Inflammatory macrophage treated with lipopolysaccharide for 4 hours (primary cell): ENCODE results near the gene CEP83.

ENCODE experiments used
- DNase-seq: peaks from one replicate; pipeline ENCODE4 v3.0.0-alpha.2; 2020

Gene CEP83

DNA sequence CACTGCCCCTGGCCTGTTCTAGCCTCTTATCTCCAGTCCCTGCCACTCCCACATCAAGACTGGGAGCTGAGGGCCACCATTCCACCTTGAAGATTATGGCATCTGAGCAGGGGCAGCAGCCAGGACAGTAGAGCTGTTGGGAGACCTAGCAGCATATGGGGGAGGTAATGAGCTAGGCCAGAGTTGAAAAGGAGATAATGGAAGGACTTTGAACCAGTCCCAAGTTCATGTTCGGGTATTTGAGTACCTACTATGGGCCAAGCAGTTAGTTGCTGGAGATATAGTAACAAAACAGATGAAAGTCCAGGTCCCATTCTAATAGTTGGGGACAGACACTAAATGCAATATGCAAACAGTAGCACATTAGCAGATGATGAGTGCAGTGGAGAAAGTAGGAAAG, 159.8 kb downstream of the CEP83 start:
- DNase-seq, result no peak

DNA sequence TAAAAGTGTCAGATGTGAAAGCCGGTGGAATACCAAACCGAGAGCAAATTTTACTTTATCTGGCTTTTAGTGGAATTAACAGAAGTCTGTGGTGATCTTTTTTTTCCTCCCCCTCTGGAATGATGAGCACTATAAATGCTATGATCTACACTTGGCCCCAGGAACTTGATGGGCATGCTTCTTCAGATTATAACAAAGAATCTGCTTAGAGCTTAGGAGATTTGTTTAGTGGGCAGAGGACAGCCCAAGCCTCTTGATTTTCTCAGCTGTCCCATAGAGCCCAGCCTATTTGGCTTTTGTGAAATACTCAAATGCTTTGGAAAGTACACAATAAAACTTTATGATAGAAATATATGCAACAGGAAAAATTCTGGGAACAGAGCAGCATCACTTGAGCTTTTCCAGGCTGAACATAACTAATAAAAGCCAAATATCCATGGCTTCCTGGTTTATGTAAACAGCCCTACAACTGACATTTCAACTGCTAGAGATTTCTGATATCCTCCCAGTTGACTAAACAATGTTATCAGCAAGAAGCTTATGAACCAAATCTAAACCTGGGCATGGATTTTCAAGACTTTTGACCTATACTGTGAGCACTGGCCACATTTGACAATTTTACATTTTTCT, 161.7 kb downstream of the CEP83 start:
- DNase-seq, result no peak

DNA sequence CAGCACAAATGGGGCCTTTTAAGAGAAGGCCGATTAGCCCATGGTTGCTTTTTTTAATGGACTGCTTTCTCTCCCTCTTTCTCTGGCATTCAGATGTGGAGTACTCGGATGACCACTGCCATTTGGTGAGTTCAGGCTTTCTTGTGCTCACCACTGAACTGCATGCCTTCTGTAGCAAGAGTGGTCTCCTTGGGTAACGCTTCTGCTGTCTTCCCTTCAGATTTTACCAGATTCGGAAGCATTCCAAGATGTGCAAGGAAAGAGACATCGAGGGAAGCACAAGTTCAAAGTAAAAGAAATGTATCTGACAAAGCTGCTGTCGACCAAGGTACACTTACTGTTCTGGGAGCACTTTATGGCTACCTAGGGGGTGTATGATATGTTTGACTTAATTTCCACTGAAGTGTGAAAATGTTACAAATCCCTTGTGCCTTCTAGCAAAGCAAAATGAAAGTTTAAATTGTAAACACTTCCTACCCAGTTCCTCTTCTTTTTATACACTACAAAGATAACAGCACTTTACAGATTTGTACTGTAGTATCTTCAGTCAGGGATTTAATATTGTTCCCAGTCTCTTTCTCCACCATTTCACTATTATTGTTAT, 162.5 kb downstream of the CEP83 start:
- no peak for DNase-seq

DNA sequence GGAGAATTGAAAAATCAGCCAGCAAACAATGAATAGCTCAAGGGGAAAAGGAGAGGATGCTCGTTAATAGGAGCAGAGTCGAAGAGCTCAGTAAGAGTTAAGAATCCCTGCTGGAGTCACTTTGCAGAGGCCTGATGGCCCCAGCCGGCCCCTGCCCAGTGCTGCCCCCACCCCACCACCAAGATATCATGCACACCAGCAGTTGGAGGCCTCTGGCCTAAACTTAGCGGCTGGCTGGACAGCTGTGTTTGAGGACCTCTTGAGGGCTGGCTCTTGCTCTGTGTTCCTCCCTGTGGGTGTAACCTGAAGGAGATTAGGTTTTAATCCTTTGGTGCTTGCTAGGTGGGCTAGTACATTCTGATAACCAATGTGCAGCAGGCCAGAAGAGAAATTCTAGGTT, 169.3 kb downstream of the CEP83 start:
- DNase-seq, result no peak

DNA sequence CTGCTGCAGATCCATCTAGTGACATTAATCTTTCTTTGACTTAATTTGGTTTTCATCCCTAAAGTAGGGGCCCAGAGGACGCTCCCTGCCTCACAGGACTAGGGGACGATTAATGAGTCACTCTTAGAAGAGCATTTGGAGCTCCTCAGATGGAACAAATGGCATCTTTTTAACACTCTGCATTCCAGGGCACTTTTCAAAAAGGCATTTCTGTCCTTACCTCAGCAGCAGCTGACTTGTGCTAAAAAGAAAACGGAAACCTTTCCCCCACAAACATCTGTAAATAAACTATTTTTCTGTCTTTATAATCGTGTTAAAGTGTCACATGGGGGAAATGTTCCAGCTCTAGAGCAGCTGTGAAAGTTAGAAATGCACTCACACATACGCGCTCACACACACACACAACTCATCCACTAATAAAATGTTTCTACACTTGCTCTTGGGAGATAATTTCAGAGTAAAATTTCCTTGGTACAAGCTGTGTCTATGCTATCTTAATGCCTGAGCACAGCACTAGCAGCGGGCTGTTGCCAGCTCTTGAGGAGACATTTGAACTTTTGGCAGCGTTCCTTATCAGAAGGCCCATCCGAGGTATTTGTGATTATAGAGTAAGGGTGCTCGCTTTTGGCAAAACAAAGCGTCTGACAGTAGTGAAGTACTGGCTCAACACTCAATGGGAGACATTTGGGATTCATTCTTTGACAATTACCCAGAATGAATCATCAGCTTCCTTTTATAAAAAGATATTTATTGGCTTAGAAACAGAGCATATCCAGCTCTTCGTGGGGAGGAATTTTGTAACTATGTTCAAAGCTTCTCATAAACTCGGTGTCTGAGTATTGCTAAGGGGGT, 170.0 kb downstream of the CEP83 start:
- no peak for DNase-seq

DNA sequence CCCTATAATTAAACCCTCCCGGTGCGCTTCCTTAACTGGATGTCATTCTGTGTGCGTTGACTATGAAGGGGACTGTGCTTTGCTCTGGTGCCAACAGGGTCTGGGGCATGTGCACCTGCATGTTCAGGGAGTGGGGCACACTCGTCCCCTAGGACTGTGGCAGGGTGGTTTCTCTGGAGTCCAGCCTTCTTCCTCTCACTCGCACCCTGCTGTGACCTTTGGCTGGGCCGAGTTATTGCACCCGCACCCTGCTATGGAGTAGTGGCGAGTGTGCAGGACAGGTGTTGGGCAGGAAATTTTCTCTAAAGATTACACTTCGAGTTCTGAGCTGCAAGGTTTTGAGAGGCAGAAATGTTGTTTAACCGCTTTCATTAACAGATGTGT, 172.4 kb downstream of the CEP83 start:
- DNase-seq, result no peak

DNA sequence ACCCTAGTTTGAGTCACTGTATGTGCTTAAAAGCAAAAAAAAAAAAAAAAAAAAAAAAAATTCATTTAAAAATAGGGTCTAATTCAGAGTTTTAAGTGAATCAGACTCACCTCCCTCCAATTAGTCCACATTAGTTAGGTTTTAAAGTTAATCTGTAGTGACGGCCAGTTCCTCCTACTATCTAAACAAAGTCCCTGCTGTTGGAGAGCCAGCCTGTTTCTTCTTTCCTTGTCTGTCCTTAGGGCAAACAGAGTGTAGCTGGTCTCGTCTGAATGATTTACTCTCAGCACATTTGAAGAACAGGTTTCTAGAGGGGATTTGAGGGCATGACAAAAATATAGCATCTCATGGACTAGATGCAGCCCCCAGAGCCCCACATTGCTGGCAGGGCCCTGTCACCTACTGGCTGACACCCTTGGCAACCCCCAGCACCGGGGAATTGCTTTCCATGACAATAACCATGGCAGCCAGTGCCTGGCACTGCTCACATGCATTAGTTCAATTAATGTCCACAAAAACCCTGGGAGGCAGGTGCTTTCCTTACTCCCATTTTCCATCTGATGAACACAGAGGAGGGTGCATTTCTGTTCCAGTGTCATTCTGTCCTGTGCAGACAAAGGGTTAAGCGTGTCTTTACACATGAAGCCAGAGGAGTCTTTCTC, 173.0 kb downstream of the CEP83 start:
- no peak for DNase-seq

DNA sequence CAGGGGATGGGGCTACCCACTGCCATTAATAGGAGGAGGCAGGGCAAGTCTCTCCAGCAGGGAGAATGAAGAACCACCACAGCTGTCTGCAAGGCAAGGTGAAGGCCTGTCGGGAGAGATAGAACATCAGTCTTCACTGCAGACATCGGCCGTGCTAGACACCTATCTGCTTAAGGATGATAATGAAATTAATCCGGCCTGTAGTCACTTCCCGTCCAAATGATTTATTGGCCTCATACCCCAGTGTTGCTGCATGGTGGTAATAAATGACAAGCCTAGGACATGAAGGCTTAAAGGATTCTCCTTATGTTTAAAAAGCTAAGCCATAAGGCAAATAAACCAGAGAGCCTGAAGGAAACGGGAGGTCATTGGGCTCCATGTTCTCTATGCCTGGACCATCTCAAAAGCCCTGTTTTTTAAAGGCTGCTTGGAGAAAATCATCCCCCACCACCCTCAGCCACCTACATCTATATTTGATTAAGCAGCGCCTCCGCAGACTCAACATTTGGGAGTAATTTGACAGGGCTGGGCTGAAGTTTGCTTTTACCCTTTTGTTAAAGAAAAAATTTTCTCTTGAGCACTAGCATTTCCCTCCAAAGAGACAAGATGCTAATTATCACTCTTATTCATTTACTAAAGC, 173.6 kb downstream of the CEP83 start:
- no peak for DNase-seq

DNA sequence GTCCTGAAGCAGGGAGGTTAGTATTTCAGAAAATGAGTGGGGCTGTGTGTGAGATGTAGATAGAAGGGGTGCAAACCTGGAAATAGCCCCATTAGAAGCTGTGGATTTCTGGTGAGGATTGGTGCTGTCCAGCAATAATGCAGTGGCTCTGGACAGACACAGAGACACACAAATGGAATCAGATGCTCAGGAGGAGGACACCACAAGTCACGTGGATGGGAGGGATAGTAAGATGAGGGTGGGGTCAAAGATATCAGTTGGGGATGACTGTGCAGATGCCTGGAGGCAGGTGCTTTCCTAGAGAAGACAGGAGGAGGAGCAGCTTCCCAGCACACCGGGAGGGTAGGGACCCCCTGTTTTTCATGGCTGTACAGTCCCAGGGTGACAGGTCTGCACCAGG, 174.8 kb downstream of the CEP83 start:
- DNase-seq, result no peak

DNA sequence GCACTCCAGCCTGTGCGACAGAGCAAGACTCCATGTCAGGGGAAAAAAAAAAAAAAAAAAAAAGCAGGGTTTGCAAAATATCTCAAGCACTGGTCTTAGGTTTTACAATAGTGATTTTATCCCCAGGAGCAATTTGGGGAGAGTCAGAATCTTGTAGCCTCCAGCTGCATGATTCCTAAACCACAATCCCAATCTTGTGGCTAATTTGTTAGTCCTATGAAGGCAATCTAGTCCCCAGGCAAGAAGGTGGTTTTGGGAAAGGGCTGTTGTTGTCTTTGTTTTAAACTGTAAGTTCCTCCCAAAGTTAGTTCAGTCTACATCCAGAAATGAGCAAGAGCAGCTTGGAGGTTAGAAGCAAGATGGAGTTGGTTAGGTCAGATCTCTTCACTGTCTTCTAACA, 175.6 kb downstream of the CEP83 start:
- DNase-seq, result no peak

DNA sequence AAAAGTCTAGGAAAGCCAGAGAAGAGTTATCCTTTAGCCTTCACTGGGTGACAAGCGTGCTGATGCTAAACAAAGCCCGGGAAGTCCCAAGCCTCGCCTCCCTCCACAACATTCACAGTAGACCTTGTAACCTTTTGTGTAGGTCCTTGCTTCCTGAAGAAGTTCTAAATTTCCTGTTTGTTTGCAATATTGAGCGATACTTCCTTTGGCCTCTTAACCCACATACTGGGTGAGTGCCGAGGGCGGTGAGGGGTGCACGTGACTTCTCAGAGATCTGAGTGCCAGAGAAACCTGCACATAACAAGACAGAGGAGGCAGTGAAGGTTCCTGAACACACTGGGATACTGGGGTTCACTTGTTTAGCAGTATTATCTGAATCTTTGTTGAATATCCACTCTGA, 177.0 kb downstream of the CEP83 start:
- peak; percentile 10 for DNase-seq

DNA sequence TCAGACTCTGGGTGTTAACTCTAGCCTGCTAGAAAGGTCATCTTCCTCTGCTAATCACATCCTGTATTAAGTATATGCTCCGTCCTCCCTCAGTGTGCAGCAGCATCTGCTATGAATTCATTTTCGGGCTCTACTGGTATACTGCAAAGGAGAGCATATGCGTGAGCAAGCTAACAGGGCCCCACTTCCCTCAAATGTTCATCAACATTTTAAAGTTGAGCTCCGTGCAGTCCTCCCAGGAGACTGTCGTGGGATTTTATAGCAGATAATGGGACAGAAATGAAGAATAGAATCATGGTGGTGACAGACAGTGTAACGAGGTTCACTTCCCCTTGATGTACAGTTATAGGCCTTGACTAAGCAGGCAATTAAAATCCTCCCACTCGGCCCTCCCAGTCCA, 179.6 kb downstream of the CEP83 start:
- no peak for DNase-seq

DNA sequence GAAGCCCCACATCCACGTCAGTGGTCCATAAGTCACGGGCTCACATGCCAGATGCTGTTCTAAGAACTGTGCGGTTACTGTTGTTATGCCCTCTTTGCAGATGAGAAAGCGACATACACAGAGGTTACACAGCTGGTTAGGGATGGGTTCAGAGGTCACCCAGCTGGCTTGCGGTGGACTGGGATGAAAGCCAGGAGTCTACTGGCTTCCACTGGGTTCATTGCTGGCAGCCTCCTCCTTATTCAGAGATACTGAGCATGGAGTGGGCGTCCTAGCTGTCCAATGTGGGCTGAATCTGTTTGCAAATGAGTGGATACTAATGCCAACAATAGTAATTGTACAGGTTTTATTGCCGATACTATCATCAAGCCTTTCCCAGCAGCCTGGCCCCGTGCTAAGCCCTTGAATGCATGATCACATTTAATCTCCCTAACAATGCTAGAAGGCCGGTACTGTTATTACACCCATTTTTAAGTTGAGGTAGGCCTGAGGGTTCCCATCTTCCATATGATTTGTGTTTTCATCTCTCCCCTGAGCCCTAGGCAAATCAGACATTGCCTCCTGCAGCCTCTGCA, 182.2 kb downstream of the CEP83 start:
- no peak for DNase-seq

DNA sequence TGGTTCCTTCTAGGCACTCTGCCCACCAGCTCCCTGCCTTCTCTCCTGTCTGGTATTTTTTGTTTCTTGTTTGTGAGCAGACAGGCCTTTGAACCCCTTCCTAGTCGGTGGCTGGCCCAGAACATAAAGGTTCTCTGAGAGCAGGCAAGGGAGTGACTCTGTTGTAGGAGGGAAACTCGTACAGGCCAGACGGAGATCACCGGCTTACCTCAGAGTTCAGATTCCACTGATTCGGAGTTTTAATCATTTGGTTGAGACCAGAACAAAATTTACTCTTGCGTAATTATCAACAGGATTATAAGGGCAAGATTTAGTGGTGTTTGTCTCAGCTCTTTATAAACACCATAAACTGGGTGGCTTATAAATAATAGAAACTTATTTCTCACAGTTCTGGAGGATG, 182.9 kb downstream of the CEP83 start:
- DNase-seq, result no peak

DNA sequence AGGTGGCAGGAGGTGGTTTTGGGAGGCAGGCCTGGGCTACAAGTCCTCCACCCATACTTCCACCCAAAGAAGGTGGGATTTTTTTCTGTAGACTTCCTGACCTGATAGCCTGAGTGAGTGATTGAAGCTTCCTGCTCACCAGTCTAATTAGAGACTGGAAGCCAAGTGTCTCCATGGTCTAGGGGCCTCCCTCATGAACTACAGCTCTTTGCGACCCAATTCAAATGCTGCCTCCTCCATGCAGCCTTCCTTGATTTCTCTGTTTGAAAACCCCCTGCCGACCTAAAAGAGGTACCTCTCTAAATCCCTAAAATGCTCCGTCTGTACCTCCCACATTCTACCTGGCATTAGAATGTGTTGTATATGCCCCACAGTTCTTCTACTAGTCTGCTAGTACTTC, 186.4 kb downstream of the CEP83 start:
- DNase-seq, result no peak

DNA sequence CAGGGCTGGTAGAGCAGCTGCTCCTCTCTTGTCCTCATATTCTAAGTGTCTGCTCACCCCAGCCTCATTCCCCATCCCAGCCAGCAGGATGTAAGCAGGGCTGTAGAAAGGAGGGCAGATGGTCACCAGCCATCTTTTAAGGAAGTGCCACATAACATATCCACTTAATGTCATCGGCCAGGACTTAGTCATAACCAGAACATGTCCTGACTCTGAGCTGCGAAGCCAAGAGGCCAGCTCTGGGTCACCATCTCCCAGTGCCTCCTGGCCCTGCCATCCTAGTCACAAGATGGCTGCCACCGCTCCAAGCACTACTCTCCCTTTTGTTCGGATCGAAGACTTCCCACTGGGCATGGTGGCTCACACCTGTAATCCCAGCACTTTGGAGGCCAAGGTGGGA, 187.4 kb downstream of the CEP83 start:
- peak; percentile 40 for DNase-seq

DNA sequence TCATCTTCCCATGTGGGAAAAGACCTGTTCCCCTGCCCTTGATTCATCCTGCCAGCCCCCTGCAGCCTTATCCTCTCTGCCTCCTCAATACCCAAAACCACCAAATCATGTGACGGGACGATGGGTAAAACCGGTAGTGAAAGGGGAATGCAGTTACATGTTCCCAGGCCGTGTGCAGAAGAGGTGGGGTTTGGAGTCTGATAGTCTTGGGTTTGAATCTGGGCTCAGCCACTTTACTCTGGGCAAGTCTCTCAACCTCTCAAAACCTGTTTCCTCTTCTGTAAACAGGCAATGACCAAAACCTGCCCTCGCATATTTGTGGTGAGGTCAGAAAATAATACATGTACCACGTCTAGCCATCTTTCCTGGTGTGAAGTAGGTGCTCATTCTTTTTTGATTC, 188.3 kb downstream of the CEP83 start:
- peak; percentile 24 for DNase-seq

DNA sequence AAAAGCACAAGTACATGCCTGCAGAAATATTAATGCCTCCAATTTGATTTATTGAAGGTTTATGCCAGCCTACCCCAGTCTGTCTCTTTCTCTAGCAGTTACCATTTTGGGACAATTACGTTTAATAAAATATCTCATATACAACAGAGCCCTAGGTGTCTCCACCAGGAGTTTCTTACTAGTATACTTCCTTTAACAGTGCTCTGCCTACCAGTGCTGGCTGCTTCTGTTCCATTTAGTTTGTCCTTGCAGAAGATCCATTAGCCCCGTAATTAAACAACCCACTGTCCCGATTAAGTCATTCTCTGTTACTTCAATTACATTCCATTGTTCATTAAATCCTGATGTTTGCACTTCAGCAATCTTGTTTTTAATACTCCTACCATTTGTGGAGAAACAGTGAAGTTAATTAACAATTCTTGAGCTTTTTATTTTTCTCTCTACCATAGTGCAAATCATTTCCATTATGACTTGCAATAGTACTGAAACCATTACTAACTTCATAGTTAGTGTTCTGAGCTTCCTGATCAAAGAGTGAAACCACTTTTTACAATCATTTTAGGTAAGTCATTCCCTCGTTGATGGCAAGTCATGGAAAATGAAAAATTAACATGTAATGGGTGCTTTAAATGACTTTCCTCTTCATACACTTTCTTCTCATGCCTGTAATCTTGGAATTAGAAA, 190.2 kb downstream of the CEP83 start:
- DNase-seq, result no peak

DNA sequence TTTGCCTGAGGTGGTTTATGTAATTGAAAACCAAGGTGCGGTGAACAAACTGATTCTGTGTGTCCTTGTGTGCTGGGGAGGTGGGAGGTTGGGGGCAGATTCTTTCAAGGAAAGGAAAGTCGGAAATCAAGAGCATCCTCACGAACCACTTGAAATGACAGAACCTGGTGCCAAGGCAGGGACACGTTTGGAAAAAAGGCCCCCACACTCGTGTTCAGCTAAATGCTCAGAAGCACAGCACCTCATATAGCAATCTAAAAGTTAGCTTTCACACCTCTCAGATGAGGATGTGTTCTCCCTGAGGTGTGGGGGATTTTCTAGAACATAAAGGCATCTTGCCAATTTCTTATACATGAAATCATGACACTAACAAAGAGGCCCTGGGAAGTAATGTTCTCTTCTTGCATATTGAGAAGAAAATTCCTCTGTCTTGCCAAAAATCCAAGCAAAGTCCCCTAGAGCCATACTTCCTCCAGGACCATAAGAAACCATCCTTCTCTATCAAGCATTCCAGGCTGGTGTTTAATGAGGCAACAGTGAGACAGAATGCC, 191.7 kb downstream of the CEP83 start:
- no peak for DNase-seq

DNA sequence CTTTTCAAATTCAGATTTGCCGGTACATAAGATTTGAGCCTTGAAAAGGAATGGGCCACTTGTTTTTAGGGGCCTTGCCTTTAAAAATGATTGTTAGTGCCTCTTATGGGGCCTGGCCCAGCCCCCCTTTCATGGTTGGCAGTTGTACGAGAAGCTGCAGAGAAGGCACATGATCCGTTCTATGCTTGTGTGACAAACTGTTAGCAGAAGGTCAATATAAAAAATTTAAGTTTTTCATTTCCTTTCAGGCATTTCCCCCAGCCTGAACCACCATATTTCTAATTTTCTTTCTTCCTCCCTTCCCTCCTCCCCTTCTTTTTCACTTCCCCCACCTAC, 192.2 kb downstream of the CEP83 start:
- no peak for DNase-seq

DNA sequence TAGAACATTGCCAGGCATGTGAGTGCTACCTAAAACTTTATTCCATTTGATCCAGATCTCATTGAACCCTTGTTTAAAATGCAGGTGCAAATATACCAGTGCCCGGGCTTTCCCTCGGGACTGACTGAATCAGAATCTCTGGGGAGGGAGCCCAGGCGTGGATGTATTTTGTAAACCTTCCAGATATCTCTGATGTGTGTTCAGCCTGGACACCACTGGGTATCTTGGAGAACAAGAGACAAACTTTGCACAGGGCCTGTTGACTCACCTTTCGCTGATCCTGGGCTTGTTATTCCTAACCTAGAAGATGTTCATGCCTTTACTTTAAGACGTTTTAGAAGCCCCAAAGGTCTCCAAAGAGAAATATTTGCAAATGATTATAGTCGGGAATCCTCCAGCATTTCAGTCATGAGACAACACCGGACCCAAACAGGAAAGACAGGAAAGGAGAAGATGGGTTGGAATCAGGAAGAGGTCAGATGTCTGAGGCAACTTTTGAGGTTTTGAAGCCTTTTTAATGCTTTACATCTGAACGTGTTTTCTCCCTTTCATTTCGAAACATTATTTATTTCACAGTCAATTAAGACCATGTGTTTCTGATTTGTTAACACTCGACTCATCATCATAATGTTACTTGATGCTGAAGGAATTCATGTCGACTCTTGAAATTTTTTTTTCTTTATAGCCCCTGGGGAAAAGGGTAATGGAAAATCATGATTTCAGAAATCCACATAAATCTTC, 192.7 kb downstream of the CEP83 start:
- peak; percentile 80 for DNase-seq
